Neuronal stem cell (in vitro differentiated cells): ENCODE measurements around the gene GLG1. TPM values are rescaled to one million over a fixed set of nuclear protein-coding genes. Genes with fewer than 3 reads are reported as not detected.

Experiments used
- small RNA-seq: library from polyadenylated mRNA; stranded (forward); fragments of <200 nt; extraction: miRNeasy Mini kit (QIAGEN cat#:217004); gene quantifications from one replicate; pipeline ENCODE3, GENCODE V24; 2013; ENCODE audit not compliant: insufficient read depth

Gene GLG1

Small RNA genes within 50 kb of the gene (small RNA-seq; reads per million reads assigned to genes)
- gene RF00019 (not detected), gene RNU6-237P (not detected)
